Measurements from ENCODE around the gene WIPI1.

GRCh38 chr17:68459037-68459639, 1.8 kb upstream of the WIPI1 start:
- TF ChIP-seq CTCF (IDR thresholded peaks at IDR 0.05; ENCODE audit: low read depth, low read length) (no peak), EZH2phosphoT487 (IDR thresholded peaks at IDR 0.05; ENCODE audit: low read depth) (no peak)

Measured in OCI-LY3 (cell line).